ENCODE results near the gene BCAS3. TPM values are rescaled to one million over a fixed set of nuclear protein-coding genes. Genes with fewer than 3 reads are reported as not detected.

BCAS3 gene
- total RNA-seq, 2 experiments from 2014 or later, result 13.7 to 25.8 TPM

DNA sequence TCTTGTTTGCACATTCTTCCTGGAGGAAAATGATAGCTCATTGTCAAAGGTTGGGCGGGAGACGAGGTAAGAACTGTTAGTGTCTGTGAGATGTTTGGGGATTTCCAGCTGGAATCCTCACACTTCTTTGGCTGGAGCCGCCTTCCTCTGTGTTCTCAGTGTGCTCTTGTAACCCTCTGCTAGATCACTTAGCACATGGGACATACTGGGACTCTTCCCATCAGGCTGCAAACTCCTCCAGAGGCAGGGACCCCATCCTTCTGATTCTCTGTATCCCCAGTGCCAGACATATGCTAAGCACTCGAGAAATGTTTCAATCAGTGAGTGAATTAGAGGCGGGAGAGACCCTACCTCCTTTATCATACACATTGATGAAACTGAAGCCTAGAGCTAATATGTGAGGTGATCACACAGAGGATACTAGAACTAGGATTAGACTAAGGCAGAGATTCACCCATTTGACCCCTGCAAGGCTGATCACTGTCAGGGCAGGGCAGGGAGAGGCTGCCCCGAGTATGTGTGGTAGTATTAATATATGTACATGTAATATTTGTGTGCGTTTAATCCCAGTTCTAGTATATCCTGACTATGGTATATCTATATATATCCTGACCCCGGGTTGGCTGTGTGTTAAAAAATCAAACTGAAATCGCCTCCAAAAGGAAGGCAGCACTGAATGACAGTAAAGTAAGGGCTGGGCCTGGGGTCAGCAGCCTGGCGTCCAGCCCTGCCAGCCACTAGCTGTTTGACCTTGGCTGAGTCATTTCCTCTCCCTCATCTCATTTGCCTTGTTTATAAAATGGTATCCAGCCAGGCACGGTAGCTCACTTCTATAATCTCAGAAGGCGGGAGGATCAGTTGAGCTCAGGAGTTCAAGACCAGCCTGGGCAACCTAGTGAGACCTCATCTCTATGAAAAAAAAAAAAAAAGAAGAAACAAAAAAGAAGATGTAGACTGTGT lies 646.5 kb downstream of the BCAS3 start:
- DNase-seq (no peak), ATAC-seq (no peak)
- Mint-ChIP-seq H3K36me3 (no peaks in the 10 kb centered on the region), H3K27ac (no peak overlapping the region), H3K4me3 (no peak overlapping the region), H3K9me3 (ENCODE audit: low read depth) (no peaks in the 10 kb centered on the region), H3K4me1 (no peaks in the 10 kb centered on the region), H3K27me3 (no peaks in the 10 kb centered on the region)
- CTCF ChIA-PET, result interaction anchor here (0.6 kb wide), 1 partner anchor 10 kb away, joined by 4 read pairs; no protein-coding TSS in a partner anchor

DNA sequence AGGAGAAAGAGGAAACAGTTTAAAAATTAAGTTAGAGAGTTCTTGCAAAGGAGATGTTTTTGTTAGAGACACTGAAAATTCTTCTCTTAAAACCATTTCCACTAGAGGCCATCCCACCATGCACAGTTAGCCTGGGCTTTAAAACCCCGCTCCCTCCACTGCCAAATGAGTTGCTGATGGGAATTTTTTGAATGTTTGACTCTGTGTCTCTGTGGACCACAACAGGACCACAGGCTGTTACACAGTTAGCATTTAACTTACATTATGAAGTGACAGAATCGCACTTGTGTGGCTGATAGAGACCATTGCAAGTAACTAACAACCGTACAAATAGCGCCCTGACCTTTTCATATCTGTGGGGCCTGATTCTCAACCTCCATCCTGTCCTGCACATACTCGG lies 647.3 kb downstream of the BCAS3 start:
- no peaks in the 10 kb centered on the region for H3K9me3 Mint-ChIP-seq (ENCODE audit: low read depth)
- no peak overlapping the region for H3K27ac Mint-ChIP-seq
- H3K4me3 Mint-ChIP-seq, result no peak overlapping the region
- DNase-seq, result no peak
- no peaks in the 10 kb centered on the region for H3K4me1 Mint-ChIP-seq
- no peak for ATAC-seq
- CTCF ChIA-PET, result no interaction called here
- no peaks in the 10 kb centered on the region for H3K36me3 Mint-ChIP-seq
- no peaks in the 10 kb centered on the region for H3K27me3 Mint-ChIP-seq

DNA sequence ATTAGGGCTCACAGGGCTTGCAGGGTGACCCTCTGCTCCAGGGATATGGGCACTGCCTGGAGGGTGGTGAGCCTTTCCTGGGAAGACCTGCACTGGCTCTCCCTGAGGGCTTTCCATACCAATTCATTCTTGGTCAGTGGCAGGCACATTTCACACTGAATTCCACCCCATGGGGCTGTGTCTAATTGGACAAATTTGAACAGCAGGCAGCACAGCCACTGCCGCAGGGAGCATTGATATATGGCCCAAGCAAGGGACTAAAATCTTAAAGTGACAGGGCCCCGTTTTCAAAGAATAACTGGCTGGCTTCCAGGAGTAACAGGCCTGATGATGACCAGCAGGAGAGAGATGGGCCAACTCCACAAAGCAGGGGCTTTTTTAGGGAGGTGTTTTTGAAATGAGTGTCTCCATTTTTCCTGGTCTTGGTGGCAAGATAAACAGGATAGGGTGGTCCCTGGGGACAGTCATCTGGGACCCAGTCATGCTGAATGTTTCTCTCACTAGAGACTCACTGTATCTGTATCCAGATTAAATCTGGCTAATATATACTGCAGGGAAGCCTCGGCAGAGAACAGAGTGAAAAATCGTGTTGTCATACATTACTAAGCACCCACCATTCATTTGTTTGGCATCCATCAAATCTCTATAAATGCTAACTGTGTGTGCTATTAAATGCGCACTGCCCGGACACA lies 647.9 kb downstream of the BCAS3 start:
- Mint-ChIP-seq H3K27ac (no peak overlapping the region), H3K36me3 (no peaks in the 10 kb centered on the region), H3K27me3 (no peaks in the 10 kb centered on the region), H3K9me3 (ENCODE audit: low read depth) (no peaks in the 10 kb centered on the region), H3K4me3 (no peak overlapping the region), H3K4me1 (no peaks in the 10 kb centered on the region)
- DNase-seq, result no peak
- no peak for ATAC-seq
- CTCF ChIA-PET, result no interaction called here

DNA sequence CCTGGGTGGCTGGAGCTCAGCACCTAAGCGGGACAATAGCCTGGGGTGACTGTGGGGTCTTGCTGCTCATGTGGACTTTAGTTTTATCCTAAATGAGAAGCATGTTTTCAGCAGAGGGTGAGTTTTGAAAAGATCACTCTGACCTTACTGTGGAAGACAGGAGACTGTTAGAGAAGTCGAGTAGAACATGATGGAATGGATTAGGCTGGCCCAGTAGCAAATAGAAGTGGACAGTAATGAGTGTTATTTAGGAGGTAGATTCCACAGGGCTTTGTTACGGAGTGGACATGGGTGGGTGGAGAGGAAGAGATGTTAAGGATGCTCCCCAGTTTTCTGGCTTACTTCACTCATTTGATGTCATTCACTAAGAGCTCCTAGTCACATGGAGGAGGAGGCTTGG lies 648.7 kb downstream of the BCAS3 start:
- no peaks in the 10 kb centered on the region for H3K27me3 Mint-ChIP-seq
- CTCF ChIA-PET, result no interaction called here
- no peaks in the 10 kb centered on the region for H3K9me3 Mint-ChIP-seq (ENCODE audit: low read depth)
- H3K36me3 Mint-ChIP-seq, result no peaks in the 10 kb centered on the region
- no peak for DNase-seq
- ATAC-seq, result no peak
- H3K4me3 Mint-ChIP-seq, result no peak overlapping the region
- no peak overlapping the region for H3K27ac Mint-ChIP-seq
- H3K4me1 Mint-ChIP-seq, result no peaks in the 10 kb centered on the region

DNA sequence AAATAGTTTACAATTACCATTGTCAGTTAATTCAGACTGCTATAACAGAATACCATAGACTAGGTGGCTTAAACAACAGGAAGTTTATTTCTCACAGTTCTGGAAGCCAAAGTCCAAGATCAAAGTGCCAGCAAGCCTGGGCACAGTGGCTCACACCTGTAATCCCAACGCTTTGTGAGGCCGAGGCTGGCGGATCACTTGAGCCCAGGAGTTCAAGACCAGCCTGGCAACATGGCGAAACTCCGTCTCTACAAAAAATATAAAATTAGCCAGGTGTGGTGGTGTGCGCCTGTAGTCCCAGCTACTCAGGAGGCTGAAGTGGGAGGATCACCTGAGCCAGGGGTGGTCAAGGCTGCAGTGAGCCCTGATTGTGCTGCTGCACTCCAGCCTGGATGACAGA lies 650.7 kb downstream of the BCAS3 start:
- H3K27me3 Mint-ChIP-seq, result no peaks in the 10 kb centered on the region
- H3K36me3 Mint-ChIP-seq, result no peaks in the 10 kb centered on the region
- no peak overlapping the region for H3K27ac Mint-ChIP-seq
- CTCF ChIA-PET, result no interaction called here
- no peaks in the 10 kb centered on the region for H3K9me3 Mint-ChIP-seq (ENCODE audit: low read depth)
- no peak for ATAC-seq
- H3K4me3 Mint-ChIP-seq, result no peak overlapping the region
- no peaks in the 10 kb centered on the region for H3K4me1 Mint-ChIP-seq
- no peak for DNase-seq

DNA sequence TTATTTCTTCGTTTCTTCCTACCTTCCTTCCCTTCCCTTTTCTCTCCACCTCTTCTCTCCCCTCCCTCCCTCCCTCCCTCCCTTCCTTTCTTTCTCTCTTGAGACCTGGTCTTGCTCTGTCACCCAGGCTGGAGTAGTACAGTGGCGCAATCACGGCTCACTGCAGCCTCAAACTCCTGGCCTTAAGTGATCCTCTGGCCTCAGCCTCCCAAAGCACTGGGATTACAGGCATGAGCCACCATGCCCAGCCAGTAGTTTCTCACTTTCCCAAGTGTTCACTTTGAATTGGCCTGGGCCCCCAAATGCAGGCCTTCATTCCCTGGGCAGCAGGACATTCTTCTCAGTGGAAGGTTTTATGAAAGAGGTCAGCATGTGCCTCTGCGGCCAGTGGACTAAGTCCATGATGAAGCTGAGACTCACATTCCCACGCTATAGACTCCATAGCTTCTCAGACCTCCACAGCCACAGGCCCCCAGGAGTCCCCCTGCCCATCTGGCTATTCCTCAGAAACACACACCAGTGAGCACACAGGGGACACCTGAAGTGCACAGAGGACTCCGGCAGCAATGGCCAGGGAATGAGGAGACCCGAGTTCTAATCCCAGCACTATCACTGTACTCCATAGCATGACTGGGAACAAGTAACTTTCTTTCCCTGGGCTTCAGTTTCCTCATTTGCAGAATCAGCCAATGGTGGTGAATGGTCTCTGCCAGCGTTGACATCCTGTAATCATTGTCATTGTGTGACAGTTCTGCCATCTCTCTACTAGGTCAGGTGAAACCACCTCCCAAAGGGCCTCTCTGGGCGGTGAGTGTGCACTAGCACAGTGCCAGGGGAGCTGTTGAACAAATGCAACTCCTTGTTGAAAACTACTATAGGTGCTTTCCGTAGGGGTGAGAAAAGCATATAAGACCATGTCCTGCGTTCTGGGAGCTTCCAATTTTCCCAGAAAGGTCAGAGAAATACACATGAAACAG lies 652.8 kb downstream of the BCAS3 start:
- CTCF ChIA-PET, result no interaction called here
- Mint-ChIP-seq H3K27ac (no peak overlapping the region), H3K27me3 (no peaks in the 10 kb centered on the region), H3K36me3 (no peaks in the 10 kb centered on the region), H3K4me1 (no peaks in the 10 kb centered on the region), H3K9me3 (ENCODE audit: low read depth) (no peaks in the 10 kb centered on the region), H3K4me3 (no peak overlapping the region)
- DNase-seq (no peak), ATAC-seq (no peak)

DNA sequence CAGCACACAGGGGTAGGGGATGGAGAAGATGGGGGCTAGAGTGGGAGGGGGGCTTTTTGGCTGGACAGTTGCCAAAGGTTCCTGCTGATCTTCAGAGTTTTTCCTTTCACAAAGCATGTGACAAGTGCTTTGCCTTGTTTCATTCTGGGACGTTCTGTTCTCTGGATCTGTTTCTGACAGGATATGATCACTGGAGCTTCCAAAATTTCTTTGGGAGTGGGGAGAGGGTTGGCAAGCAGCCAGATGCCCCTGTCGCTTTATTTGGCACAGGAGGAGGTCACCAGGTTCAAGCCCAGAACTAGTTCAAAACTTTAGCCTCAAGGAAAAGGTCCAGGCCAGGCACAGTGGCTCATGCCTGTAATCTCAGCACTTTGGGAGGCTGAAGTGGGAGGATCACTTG lies 653.5 kb downstream of the BCAS3 start:
- no peak for DNase-seq
- H3K9me3 Mint-ChIP-seq (ENCODE audit: low read depth), result no peaks in the 10 kb centered on the region
- no peaks in the 10 kb centered on the region for H3K4me1 Mint-ChIP-seq
- H3K36me3 Mint-ChIP-seq, result no peaks in the 10 kb centered on the region
- no peaks in the 10 kb centered on the region for H3K27me3 Mint-ChIP-seq
- CTCF ChIA-PET, result no interaction called here
- ATAC-seq, result no peak
- no peak overlapping the region for H3K27ac Mint-ChIP-seq
- no peak overlapping the region for H3K4me3 Mint-ChIP-seq

DNA sequence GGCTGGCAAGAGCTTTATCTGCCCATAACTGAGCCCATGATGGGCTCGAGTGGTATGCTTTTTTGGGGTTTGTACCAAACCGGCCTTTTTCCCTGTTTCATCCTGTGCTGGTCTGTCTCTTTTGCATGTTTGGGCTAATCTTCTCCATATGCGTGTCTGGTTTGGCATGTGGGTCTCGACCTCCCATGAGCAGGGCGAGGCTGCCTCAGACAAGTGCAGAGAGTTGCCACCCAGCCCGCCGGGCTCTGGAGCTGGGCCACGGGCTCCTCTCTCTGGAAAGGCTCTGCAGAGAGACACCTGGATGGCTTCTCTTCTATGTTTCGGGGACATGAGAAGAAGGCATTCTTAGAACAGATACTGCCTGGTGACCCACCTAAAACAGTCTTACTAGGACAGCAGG lies 654.2 kb downstream of the BCAS3 start:
- Mint-ChIP-seq H3K4me3 (no peak overlapping the region), H3K27ac (no peak overlapping the region), H3K36me3 (no peaks in the 10 kb centered on the region), H3K27me3 (no peaks in the 10 kb centered on the region), H3K4me1 (no peaks in the 10 kb centered on the region), H3K9me3 (ENCODE audit: low read depth) (no peaks in the 10 kb centered on the region)
- DNase-seq (no peak), ATAC-seq (no peak)
- CTCF ChIA-PET, result no interaction called here

DNA sequence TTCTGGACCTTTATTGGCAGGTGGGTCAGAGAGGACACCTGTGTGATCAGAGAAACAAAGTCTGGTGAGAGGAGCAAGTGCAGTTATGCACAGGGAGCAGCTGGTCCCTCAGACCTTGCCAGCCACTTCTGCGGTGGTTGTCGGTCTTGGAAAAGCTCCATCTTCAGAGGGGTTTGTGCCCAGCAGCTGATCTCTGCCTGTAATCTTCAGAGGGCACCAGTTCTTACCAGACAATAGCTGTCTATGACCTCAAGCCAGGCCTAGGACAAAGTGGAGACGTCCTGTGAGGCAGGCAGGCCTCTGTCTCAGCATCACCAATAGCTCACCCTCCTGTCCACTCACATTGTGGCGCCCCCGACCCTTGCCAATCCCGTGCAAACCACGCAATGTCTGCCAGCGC lies 655.5 kb downstream of the BCAS3 start:
- H3K4me1 Mint-ChIP-seq, result no peaks in the 10 kb centered on the region
- DNase-seq (no peak), ATAC-seq (no peak)
- no peaks in the 10 kb centered on the region for H3K9me3 Mint-ChIP-seq (ENCODE audit: low read depth)
- H3K27ac Mint-ChIP-seq, result no peak overlapping the region
- no peak overlapping the region for H3K4me3 Mint-ChIP-seq
- CTCF ChIA-PET, result no interaction called here
- no peaks in the 10 kb centered on the region for H3K36me3 Mint-ChIP-seq
- H3K27me3 Mint-ChIP-seq, result no peaks in the 10 kb centered on the region

DNA sequence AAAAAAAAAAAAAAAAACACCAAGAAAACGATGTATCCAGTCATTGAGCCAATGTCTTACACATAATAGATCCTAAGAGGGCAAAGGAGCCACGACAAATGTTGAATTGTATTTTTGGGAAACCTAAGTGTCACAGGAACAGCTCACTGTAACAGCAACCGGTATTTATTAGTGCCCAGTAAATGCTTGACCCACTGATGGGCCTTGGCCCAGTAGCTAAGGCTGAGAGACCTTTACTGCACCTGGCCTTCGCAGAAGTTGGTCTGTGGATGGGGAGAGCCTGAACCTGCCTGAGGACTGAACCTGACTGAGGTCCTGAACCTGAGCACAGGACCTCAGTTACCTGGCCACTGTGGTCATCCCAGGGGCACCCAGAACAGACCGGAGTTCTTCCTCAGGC lies 657.0 kb downstream of the BCAS3 start:
- Mint-ChIP-seq H3K27ac (no peak overlapping the region), H3K4me1 (no peaks in the 10 kb centered on the region), H3K36me3 (no peaks in the 10 kb centered on the region), H3K4me3 (no peak overlapping the region), H3K9me3 (ENCODE audit: low read depth) (no peaks in the 10 kb centered on the region), H3K27me3 (no peaks in the 10 kb centered on the region)
- CTCF ChIA-PET, result interaction anchor here (0.7 kb wide), 3 partner anchors 11 to 804 kb away, joined by 3 to 4 read pairs (median 3); no protein-coding TSS in a partner anchor
- ATAC-seq (no peak), DNase-seq (no peak)

DNA sequence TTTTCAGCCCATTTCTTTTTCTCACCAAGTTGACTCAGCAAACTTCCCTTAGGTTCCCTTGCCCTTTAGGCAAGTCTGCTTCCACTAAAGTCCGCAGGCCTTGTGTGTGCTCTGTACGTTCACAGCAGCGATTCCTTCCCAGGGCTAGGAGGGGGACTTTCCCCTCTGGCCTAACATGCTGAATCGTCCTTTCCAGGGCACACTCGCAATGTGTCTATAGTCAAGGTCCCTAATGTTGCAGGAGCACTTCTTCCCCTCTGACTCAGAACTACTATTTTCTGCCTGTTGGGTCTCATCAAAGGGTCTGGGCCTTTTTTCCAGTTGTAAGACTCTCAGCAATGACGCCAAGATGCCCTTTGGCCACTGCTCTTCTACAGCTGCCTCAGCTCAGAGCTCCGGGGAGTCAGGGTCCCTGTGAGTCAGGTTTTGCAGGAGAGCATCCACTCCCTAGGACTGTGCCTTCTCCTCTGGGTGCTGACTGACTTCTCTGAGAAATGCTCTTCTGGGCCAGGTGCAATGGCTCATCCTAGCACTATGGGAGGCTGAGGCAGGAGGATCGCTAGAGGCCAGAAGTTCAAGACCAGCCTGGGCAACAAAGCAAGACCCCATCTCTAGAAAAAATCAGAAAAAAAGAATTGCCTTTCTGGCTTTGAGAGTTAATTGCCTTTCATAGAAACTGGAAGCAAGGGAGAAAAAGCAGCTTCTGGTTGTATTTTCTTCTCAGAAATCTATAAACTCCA lies 657.6 kb downstream of the BCAS3 start:
- no peaks in the 10 kb centered on the region for H3K27me3 Mint-ChIP-seq
- CTCF ChIA-PET, result interaction anchor here (0.7 kb wide), 1 partner anchor 101 kb away, joined by 3 read pairs; no protein-coding TSS in a partner anchor
- no peaks in the 10 kb centered on the region for H3K4me1 Mint-ChIP-seq
- no peak for DNase-seq
- H3K4me3 Mint-ChIP-seq, result no peak overlapping the region
- H3K9me3 Mint-ChIP-seq (ENCODE audit: low read depth), result no peaks in the 10 kb centered on the region
- no peak for ATAC-seq
- H3K36me3 Mint-ChIP-seq, result no peaks in the 10 kb centered on the region
- no peak overlapping the region for H3K27ac Mint-ChIP-seq

DNA sequence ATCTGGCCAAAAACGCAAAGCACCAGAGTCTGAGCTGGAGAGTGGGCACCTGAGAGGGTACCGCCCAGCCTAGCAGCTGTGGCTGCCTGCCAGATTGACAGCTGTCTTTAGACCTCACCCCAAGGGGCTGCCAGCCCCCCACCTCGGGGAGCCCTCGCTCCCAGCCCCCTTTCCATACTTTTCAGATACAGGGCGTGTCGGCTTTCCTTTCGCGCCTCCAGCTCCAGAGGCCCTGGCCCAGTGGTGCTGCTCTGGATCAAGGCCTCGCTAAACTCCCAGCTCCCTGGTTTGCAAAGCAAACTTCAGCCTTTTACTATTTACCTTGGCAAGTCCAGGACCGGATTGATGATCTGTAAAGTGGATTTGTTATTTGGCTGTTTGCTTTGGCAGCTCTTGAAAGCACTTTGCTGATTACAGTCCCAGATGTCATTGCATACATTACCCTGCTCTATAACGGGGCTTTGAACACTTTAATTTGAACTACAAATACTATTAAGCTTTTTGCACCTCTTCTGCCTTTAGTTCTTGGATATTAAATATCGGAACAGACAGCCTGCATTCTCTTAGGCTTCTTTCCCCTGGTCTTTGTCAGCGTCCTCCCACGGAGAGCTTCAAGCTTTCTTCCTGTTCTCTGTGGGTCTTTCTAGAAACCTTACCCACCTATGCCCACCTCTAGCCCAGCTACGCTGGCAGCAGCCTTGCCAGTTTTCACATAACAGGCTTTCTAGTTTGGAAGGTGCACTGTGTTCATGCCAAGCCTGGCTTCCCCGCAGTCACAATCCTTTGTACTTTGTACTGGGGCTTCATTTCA lies 658.4 kb downstream of the BCAS3 start:
- DNase-seq (no peak), ATAC-seq (no peak)
- Mint-ChIP-seq H3K27me3 (no peaks in the 10 kb centered on the region), H3K27ac (no peak overlapping the region), H3K4me1 (no peaks in the 10 kb centered on the region), H3K36me3 (no peaks in the 10 kb centered on the region), H3K4me3 (no peak overlapping the region), H3K9me3 (ENCODE audit: low read depth) (no peaks in the 10 kb centered on the region)
- CTCF ChIA-PET, result no interaction called here

All from activated CD8-positive, alpha-beta memory T cell treated with anti-CD3 and anti-CD28 coated beads, Interleukin-2, amount 10 ng/mL, durations not matched to agents 7 days and 5 days (primary cell).